CD14-positive monocyte (primary cell): Measurements from ENCODE around the gene NFE2L3. TPM values are rescaled to one million over a fixed set of nuclear protein-coding genes. Genes with fewer than 3 reads are reported as not detected.
"Not testable (repeated sequence)": the region's sequence is repeated elsewhere in the genome, so short reads cannot be mapped to it uniquely, and the experiment has no call there.

Source experiments
- DNase-seq, 3 donors: peaks; one replicate each; pipeline ENCODE4 v3.0.0-alpha.2; 2011 to 2022
- H2AFZ ChIP-seq: 2 replicates; pipeline ENCODE4 v1.6.0; 2012; ENCODE audit warnings: mild to moderate bottlenecking, low read depth, low read length, inconsistent platforms; ENCODE audit not compliant: insufficient read depth, poor library complexity, severe bottlenecking
- H3K27ac ChIP-seq, 2 donors: 1 replicate in 1 of 2; 2 replicates in 1 of 2; pipeline ENCODE4 v1.5.1; 2012 to 2013; ENCODE audit warnings: low read length in 2 of 2, control low read depth in 1 of 2, inconsistent platforms in 1 of 2, low read depth in 1 of 2, mild to moderate bottlenecking in 1 of 2
- H3K27me3 ChIP-seq, 2 donors: one replicate each; pipeline versions ENCODE4 v1.6.0 to v1.6.1; 2011 to 2013; ENCODE audit warnings: low read length in 2 of 2; ENCODE audit not compliant: control insufficient read depth in 2 of 2, insufficient read depth in 2 of 2
- H3K36me3 ChIP-seq, 2 donors: replicated peaks in 1 of 2; 1 replicate in 1 of 2; 2 replicates in 1 of 2; pipeline versions ENCODE4 v1.5.1 to v1.6.1; 2012 to 2013; ENCODE audit warnings: low read length in 2 of 2, control low read depth in 1 of 2, inconsistent platforms in 1 of 2, mild to moderate bottlenecking in 1 of 2; ENCODE audit not compliant: insufficient read depth in 2 of 2, control insufficient read depth in 1 of 2
- H3K4me1 ChIP-seq, 2 donors: 1 replicate in 1 of 2; 2 replicates in 1 of 2; pipeline versions ENCODE4 v1.5.1 to v1.6.1; 2012 to 2013; ENCODE audit warnings: low read length in 2 of 2, control low read depth in 1 of 2, inconsistent platforms in 1 of 2, mild to moderate bottlenecking in 1 of 2, moderate library complexity in 1 of 2; ENCODE audit not compliant: insufficient read depth in 2 of 2, control insufficient read depth in 1 of 2
- H3K4me2 ChIP-seq: replicated peaks from 2 replicates; pipeline ENCODE3; 2012; ENCODE audit warnings: low read length, moderate library complexity, mild to moderate bottlenecking; ENCODE audit not compliant: poor library complexity, severe bottlenecking; ENCODE audit errors: extremely low read depth
- H3K4me3 ChIP-seq, 3 experiments: fragments of 200-600 bp in 1 of 3; sonication (generic) in 1 of 3; replicated peaks in 1 of 3; 1 replicate in 2 of 3; 2 replicates in 1 of 3; pipeline ENCODE4 v1.5.1; 2011 to 2013; ENCODE audit warnings: low read length in 3 of 3, mild to moderate bottlenecking in 3 of 3, control low read depth in 2 of 3, low read depth in 2 of 3, inconsistent platforms in 1 of 3, moderate library complexity in 1 of 3
- H3K79me2 ChIP-seq: 2 replicates; pipeline ENCODE4 v1.6.0; 2012; ENCODE audit warnings: mild to moderate bottlenecking, control low read depth, inconsistent platforms, low read length, moderate library complexity; ENCODE audit not compliant: insufficient read depth
- H3K9ac ChIP-seq: 2 replicates; pipeline ENCODE4 v1.6.0; 2017; ENCODE audit warnings: low read length, mild to moderate bottlenecking; ENCODE audit not compliant: insufficient read depth, poor library complexity, severe bottlenecking
- H3K9me3 ChIP-seq, 2 donors: replicated peaks in 1 of 2; 1 replicate in 1 of 2; 2 replicates in 1 of 2; pipeline versions ENCODE4 v1.5.1 to v1.6.1; 2012 to 2013; ENCODE audit warnings: low read length in 2 of 2, control low read depth in 1 of 2; ENCODE audit not compliant: control insufficient read depth in 1 of 2, insufficient read depth in 1 of 2
- H4K20me1 ChIP-seq: 2 replicates; pipeline ENCODE4 v1.6.0; 2012; ENCODE audit warnings: mild to moderate bottlenecking, low read length, control low read depth, moderate library complexity; ENCODE audit not compliant: insufficient read depth
- H3K27ac Mint-ChIP-seq, 7 donors: one replicate each; pipeline ENCODE4 v1.8.0; 2020; ENCODE audit warnings: mild to moderate bottlenecking in 7 of 7, mixed read lengths in 7 of 7, moderate library complexity in 6 of 7, inconsistent platforms in 2 of 7
- H3K27me3 Mint-ChIP-seq, 3 donors: one replicate each; pipeline ENCODE4 v1.8.0; 2021 to 2022; ENCODE audit warnings: low read depth in 3 of 3, mild to moderate bottlenecking in 3 of 3, mixed read lengths in 3 of 3, moderate library complexity in 3 of 3, inconsistent platforms in 1 of 3
- H3K36me3 Mint-ChIP-seq, 2 donors: one replicate each; pipeline ENCODE4 v1.8.0; 2020; ENCODE audit warnings: mixed read lengths in 2 of 2, inconsistent platforms in 1 of 2, mild to moderate bottlenecking in 1 of 2
- H3K4me1 Mint-ChIP-seq: one replicate; pipeline ENCODE4 v1.8.0; 2020; ENCODE audit warnings: mild to moderate bottlenecking, mixed read lengths
- H3K4me3 Mint-ChIP-seq, 2 donors: one replicate each; pipeline ENCODE4 v1.8.0; 2020; ENCODE audit warnings: mild to moderate bottlenecking in 2 of 2, mixed read lengths in 2 of 2, moderate library complexity in 1 of 2
- H3K9me3 Mint-ChIP-seq, 7 donors: one replicate each; pipeline ENCODE4 v1.8.0; 2020 to 2022; ENCODE audit warnings: mixed read lengths in 7 of 7, mild to moderate bottlenecking in 6 of 7, moderate library complexity in 6 of 7, inconsistent platforms in 2 of 7
- WGBS: methylation state at CpG from one replicate; pipeline ENCODE4 v1.1.5; 2013; ENCODE audit warnings: missing lambda C conversion rate; ENCODE audit not compliant: insufficient coverage; 5-methylcytosine and 5-hydroxymethylcytosine counted together
- intact Hi-C, 2 donors: fragments of 100-400 bp; cut with micrococcal nuclease; formaldehyde crosslinking; loops; one replicate each; pipeline versions ENCODE4 v1.15.0 to v1.15.1; 2023
- polyA plus RNA-seq, 3 donors: library from polyadenylated mRNA; depleted of rRNA in 1 of 3; unstranded in 2 of 3; stranded (reverse) in 1 of 3; fragments of 300-500 nt in 2 of 3; fragments of >200 nt in 1 of 3; fragmentation: Illumina TruSeq in 2 of 3; gene quantifications; 1 replicate in 2 of 3; 2 replicates in 1 of 3; pipeline ENCODE4 v1.2.3, GENCODE V29; 2012 to 2021
- TF ChIP-seq, protein P1 (sequence below): fragments of 200-600 bp; IDR thresholded peaks from one replicate; pipeline ENCODE4 v1.8.0; 2022; ENCODE audit warnings: antibody characterized with exemption, mild to moderate bottlenecking

NFE2L3 gene
- polyA plus RNA-seq, 3 donors: 4.4 to 17.2 (median 10.6) TPM

DNA sequence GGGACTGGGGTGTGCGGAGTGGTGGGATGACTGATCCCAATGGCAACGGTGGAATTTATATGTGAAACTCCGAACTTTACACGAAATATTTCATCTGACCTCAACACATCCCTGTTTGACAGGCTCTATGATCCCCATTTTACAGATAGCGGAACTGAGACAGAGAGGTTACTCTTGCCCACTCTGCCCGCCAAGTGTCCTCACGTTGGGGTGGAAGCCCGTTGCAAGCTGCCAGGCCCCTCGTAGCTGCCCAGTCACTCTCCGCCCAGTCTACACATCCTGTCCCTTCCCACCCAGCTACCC is 397 bp upstream of the NFE2L3 start:
- H3K27ac Mint-ChIP-seq: peak overlapping the region; percentile 62 to 93 (median 84)
- peak overlapping the region; percentile 91 for H3K4me2 ChIP-seq
- no peaks in the 10 kb centered on the region for H3K9me3 ChIP-seq
- H3K36me3 Mint-ChIP-seq: peaks cover 4 to 8% of the 10 kb centered on the region in 2 donors
- H3K4me3 ChIP-seq: peak overlapping the region; percentile 28 to 75 (median 46)
- H3K4me1 Mint-ChIP-seq: peaks cover 47% of the 10 kb centered on the region
- no peak for DNase-seq
- peak overlapping the region; percentile 84 to 96 for H3K4me3 Mint-ChIP-seq
- intact Hi-C loops: loop anchor here (5.0 kb wide), 2 partner anchors 44 to 49 kb away; no protein-coding TSS in a partner anchor
- 53% methylated on average over 7 of the region's 10 CpGs for WGBS
- peaks cover 0 to 13% (median 6%) of the 10 kb centered on the region in 7 donors for H3K9me3 Mint-ChIP-seq
- no peaks in the 10 kb centered on the region for H4K20me1 ChIP-seq
- H3K79me2 ChIP-seq: no peaks in the 10 kb centered on the region
- TF ChIP-seq, protein P1, sequence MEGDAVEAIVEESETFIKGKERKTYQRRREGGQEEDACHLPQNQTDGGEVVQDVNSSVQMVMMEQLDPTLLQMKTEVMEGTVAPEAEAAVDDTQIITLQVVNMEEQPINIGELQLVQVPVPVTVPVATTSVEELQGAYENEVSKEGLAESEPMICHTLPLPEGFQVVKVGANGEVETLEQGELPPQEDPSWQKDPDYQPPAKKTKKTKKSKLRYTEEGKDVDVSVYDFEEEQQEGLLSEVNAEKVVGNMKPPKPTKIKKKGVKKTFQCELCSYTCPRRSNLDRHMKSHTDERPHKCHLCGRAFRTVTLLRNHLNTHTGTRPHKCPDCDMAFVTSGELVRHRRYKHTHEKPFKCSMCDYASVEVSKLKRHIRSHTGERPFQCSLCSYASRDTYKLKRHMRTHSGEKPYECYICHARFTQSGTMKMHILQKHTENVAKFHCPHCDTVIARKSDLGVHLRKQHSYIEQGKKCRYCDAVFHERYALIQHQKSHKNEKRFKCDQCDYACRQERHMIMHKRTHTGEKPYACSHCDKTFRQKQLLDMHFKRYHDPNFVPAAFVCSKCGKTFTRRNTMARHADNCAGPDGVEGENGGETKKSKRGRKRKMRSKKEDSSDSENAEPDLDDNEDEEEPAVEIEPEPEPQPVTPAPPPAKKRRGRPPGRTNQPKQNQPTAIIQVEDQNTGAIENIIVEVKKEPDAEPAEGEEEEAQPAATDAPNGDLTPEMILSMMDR: no peak
- peaks cover 4 to 7% of the 10 kb centered on the region in 2 donors for H3K27me3 ChIP-seq
- peaks cover 11 to 24% (median 17%) of the 10 kb centered on the region in 3 donors for H3K27me3 Mint-ChIP-seq
- peaks cover 36 to 53% of the 10 kb centered on the region in 2 donors for H3K4me1 ChIP-seq
- H3K9ac ChIP-seq: peak overlapping the region; percentile 60
- H3K36me3 ChIP-seq: no peaks in the 10 kb centered on the region
- peak overlapping the region; percentile 90 for H2AFZ ChIP-seq
- peak overlapping the region; percentile 19 to 58 for H3K27ac ChIP-seq

DNA sequence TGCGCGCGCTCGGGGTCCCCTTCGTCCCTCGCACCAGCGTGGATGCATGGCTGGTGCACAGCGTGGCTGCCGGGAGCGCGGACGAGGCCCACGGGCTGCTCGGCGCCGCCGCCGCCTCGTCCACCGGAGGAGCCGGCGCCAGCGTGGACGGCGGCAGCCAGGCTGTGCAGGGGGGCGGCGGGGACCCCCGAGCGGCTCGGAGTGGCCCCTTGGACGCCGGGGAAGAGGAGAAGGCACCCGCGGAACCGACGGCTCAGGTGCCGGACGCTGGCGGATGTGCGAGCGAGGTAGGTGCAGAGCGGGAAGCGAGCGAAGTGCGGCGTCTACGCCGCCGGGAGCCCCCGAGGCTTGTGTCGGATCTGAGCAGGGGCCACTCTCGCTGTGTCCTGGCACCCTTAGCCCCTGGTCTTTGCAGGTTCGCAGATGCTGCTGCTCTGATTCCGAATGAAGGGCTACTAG is 813 bp downstream of the NFE2L3 start:
- 0% methylated on average over 34 of the region's 54 CpGs for WGBS
- H3K27ac Mint-ChIP-seq: peak overlapping the region in 3 of 7 donors; percentile 73 to 85 (median 74)
- H3K36me3 Mint-ChIP-seq, H3K27me3 ChIP-seq, H3K36me3 ChIP-seq, H3K9me3 Mint-ChIP-seq, H3K79me2 ChIP-seq, H3K9me3 ChIP-seq, H4K20me1 ChIP-seq: not testable (repeated sequence)
- intact Hi-C loops: loop anchor here (2.0 to 5.0 kb wide), 3 partner anchors 46 to 51 kb away; no protein-coding TSS in a partner anchor
- peak overlapping the region; percentile 88 to 93 for H3K4me3 Mint-ChIP-seq
- peak overlapping the region; percentile 90 for H2AFZ ChIP-seq
- H3K27me3 Mint-ChIP-seq: peaks cover 11 to 22% (median 17%) of the 10 kb centered on the region in 3 donors
- peak overlapping the region in 1 of 2 donors; percentile 56 for H3K27ac ChIP-seq
- H3K9ac ChIP-seq: peak overlapping the region; percentile 10
- H3K4me1 ChIP-seq: peaks cover 40 to 58% of the 10 kb centered on the region in 2 donors
- peak in 1 of 3 donors; percentile 11 for DNase-seq
- peak overlapping the region; percentile 28 to 75 (median 65) for H3K4me3 ChIP-seq
- peak overlapping the region; percentile 91 for H3K4me2 ChIP-seq
- H3K4me1 Mint-ChIP-seq: peaks cover 50% of the 10 kb centered on the region
